NCI-H510A (cell line): ENCODE data around the gene POLR3H.
"Not testable (repeated sequence)": the region's sequence is repeated elsewhere in the genome, so short reads cannot be mapped to it uniquely, and the experiment has no call there.

Experiments used
- DNase-seq: peaks from one replicate; lab custom pipeline; 2025; lab: John Stamatoyannopoulos, UW

Gene POLR3H

GRCh38 chr22:41564563-41564962, 20.3 kb upstream of the POLR3H start:
- no peak for DNase-seq

- no peak for DNase-seq
Measured at GRCh38 chr22:41563051-41563711, 18.9 kb upstream of the POLR3H start.

- no peak for DNase-seq
Measured at GRCh38 chr22:41562461-41562860, 18.2 kb upstream of the POLR3H start.

GRCh38 chr22:41561788-41562187, 17.5 kb upstream of the POLR3H start:
- DNase-seq = no peak

- DNase-seq = no peak
Measured at GRCh38 chr22:41561335-41561734, 17.1 kb upstream of the POLR3H start.

- no peak for DNase-seq
Measured at GRCh38 chr22:41560095-41560471, 15.8 kb upstream of the POLR3H start.

- DNase-seq = not testable (repeated sequence)
Measured at GRCh38 chr22:41558241-41558630, 14.0 kb upstream of the POLR3H start.

- peak; percentile 58 for DNase-seq
Measured at GRCh38 chr22:41557401-41558240, 13.4 kb upstream of the POLR3H start.

- no peak for DNase-seq
Measured at GRCh38 chr22:41556561-41556960, 12.3 kb upstream of the POLR3H start.

- DNase-seq = no peak
Measured at GRCh38 chr22:41555325-41555982, 11.2 kb upstream of the POLR3H start.

GRCh38 chr22:41551877-41552582, 7.8 kb upstream of the POLR3H start:
- DNase-seq = no peak

GRCh38 chr22:41550952-41551491, 6.8 kb upstream of the POLR3H start:
- DNase-seq = no peak

GRCh38 chr22:41548830-41549211, 4.6 kb upstream of the POLR3H start:
- DNase-seq = no peak

- no peak for DNase-seq
Measured at GRCh38 chr22:41544671-41545476, 604 bp upstream of the POLR3H start.

- no peak for DNase-seq
Measured at GRCh38 chr22:41542224-41542623, 2.0 kb downstream of the POLR3H start.

- DNase-seq = no peak
Measured at GRCh38 chr22:41541484-41541883, 2.8 kb downstream of the POLR3H start.

GRCh38 chr22:41540365-41540764, 3.9 kb downstream of the POLR3H start:
- DNase-seq = no peak

GRCh38 chr22:41540006-41540315, 4.3 kb downstream of the POLR3H start:
- DNase-seq = no peak

GRCh38 chr22:41539146-41540005, 4.9 kb downstream of the POLR3H start:
- DNase-seq = no peak

GRCh38 chr22:41538583-41538982, 5.7 kb downstream of the POLR3H start:
- DNase-seq = no peak

GRCh38 chr22:41537203-41537602, 7.1 kb downstream of the POLR3H start:
- no peak for DNase-seq
